Heart left ventricle (tissue), 16 donors: ENCODE results near the gene RPL26. TPM values are rescaled to one million over a fixed set of nuclear protein-coding genes. Genes with fewer than 3 reads are reported as not detected.

Experiments
- ATAC-seq, 4 donors: fragments of 200-7000 bp; cut with Tn5 transposase; one replicate each; pipeline ENCODE4 v1.9.1; 2020 to 2022; ENCODE audit warnings: moderate library complexity in 4 of 4, mild to moderate bottlenecking in 3 of 4, moderate number of reproducible peaks in 1 of 4
- DNase-seq, 5 donors: peaks; one replicate each; pipeline ENCODE4 v3.0.0-alpha.2; 2020
- H3K27ac ChIP-seq, 12 donors: fragments of 200-600 bp; sonication (generic) in 4 of 12; one replicate each; pipeline versions ENCODE4 v1.5.0 to v1.8.0; 2016 to 2022; ENCODE audit warnings: mild to moderate bottlenecking in 2 of 12
- H3K27me3 ChIP-seq, 9 donors: fragments of 200-600 bp; sonication (generic) in 2 of 9; one replicate each; pipeline versions ENCODE4 v1.5.1 to v1.8.0; 2016 to 2022; ENCODE audit warnings: mild to moderate bottlenecking in 3 of 9
- H3K36me3 ChIP-seq, 9 donors: fragments of 200-600 bp; sonication (generic) in 2 of 9; one replicate each; pipeline versions ENCODE4 v1.5.0 to v1.8.0; 2018 to 2022; ENCODE audit warnings: mild to moderate bottlenecking in 2 of 9
- H3K4me1 ChIP-seq, 12 donors: fragments of 200-600 bp; sonication (generic) in 4 of 12; one replicate each; pipeline versions ENCODE4 v1.5.0 to v1.8.0; 2016 to 2022; ENCODE audit warnings: mild to moderate bottlenecking in 3 of 12
- H3K4me3 ChIP-seq, 12 donors: fragments of 200-600 bp; sonication (generic) in 4 of 12; one replicate each; pipeline versions ENCODE4 v1.5.0 to v1.8.0; 2017 to 2022; ENCODE audit warnings: mild to moderate bottlenecking in 9 of 12, moderate library complexity in 4 of 12
- H3K9me3 ChIP-seq, 12 donors: fragments of 200-600 bp; sonication (generic) in 4 of 12; one replicate each; pipeline versions ENCODE4 v1.5.0 to v1.8.0; 2016 to 2022; ENCODE audit warnings: mild to moderate bottlenecking in 1 of 12
- CTCF ChIP-seq, 12 donors: fragments of 200-600 bp; sonication (generic) in 4 of 12; IDR thresholded peaks; one replicate each; pipeline versions ENCODE4 v1.5.0 to v1.8.0; 2018 to 2022; ENCODE audit warnings: antibody characterized with exemption in 12 of 12, mild to moderate bottlenecking in 5 of 12
- POLR2A ChIP-seq, 2 donors: fragments of 450-650 bp; IDR thresholded peaks; one replicate each; pipeline ENCODE4 v1.6.1; 2017; ENCODE audit warnings: antibody characterized with exemption in 2 of 2, mild to moderate bottlenecking in 2 of 2, moderate library complexity in 2 of 2
- WGBS, 4 donors: extraction: QIAGEN DNeasy Blood & Tissue Kit in 2 of 4; methylation state at CpG; one replicate each; pipeline versions ENCODE4 v1.1.5 to v1.1.7; 2013 to 2018; 5-methylcytosine and 5-hydroxymethylcytosine counted together
- intact Hi-C, 10 donors: fragments of 100-400 bp; cut with DNase I; formaldehyde crosslinking; loops; one replicate each; pipeline versions ENCODE4 v1.11.1 to v1.14.2; 2022
- polyA plus RNA-seq, 2 donors: library from polyadenylated mRNA; stranded (reverse); fragments of 200-250 nt; gene quantifications; one replicate each; pipeline ENCODE4 v1.2.3, GENCODE V29; 2013
- total RNA-seq, 9 donors: library from RNA; depleted of rRNA in 2 of 9; stranded (reverse); fragments of >200 nt in 2 of 9; fragmentation: NEBNext Ultra II Directional in 3 of 9; extraction: Animal tissue kit (Norgen Biotek cat#: 25700) in 3 of 9; gene quantifications; one replicate each; pipeline versions ENCODE4 v1.1.0 to v1.2.4, GENCODE V29; 2016 to 2023
- donor health status: ischemic (EF 13 %, LVEDD 7.1; RV severe dilation, severe dysfunction).
- donor health status: healthy with polysubstance abuse.
- donor health status: DM: no; HTN: yes; CAD: no.
- donor health status: DM: no; HTN: no; CAD: no.
- donor health status: ischemic (EF 25% LVEDD 6.9; RV normal size, moderate dysfunction).
- donor health status: ischemic (EF 25% LVEDD 5.7; RV mildly dilated, moderate dysfunction).
- donor health status: healthy.
- donor health status: DM: yes; HTN: yes; CAD: no.
- donor health status: ischemic (EF 35%, LVEDD 5.7; RV mildly dilated, moderate dysfunction).
- donor health status: nonischemic (EF 11% LVEDD 7.7; RV severe dilation, severe dysfunction).
- donor health status: DM: yes; HTN: yes; CAD: no.
- donor health status: PGD.
- donor health status: ischemic (EF 29% LVEDD 5.4; RV normal size, mild dysfunction).
- donor health status: nonischemic (EF 23%, LVEDD 6.1; RV moderate dilation, normal function).

The RPL26 gene
- total and polyA plus RNA-seq, 11 donors = 967 to 4,104 (median 1,265) TPM

- H3K36me3 ChIP-seq = no peaks in the 10 kb centered on the region
- H3K27me3 ChIP-seq = no peaks in the 10 kb centered on the region
- H3K9me3 ChIP-seq = no peaks in the 10 kb centered on the region
- 56 to 70% (median 61%) methylated on average over 14 of the region's 14 CpGs for WGBS, 4 donors
- intact Hi-C loops = loop anchor here in 1 of 10 donors (2.0 kb wide), 1 partner anchor 378 kb away; no protein-coding TSS in a partner anchor
- H3K4me3 ChIP-seq = no peak overlapping the region
- peaks cover 0 to 10% (median 2%) of the 10 kb centered on the region in 12 donors for H3K4me1 ChIP-seq
- no peak overlapping the region for H3K27ac ChIP-seq
- TF ChIP-seq CTCF (IDR thresholded peaks at IDR 0.05) (no peak), POLR2A (IDR thresholded peaks at IDR 0.05) (no peak)
- ATAC-seq (no peak), DNase-seq (no peak)
Measured at GRCh38 chr17:8408371-8408770, 25.4 kb upstream of the RPL26 start.

DNA sequence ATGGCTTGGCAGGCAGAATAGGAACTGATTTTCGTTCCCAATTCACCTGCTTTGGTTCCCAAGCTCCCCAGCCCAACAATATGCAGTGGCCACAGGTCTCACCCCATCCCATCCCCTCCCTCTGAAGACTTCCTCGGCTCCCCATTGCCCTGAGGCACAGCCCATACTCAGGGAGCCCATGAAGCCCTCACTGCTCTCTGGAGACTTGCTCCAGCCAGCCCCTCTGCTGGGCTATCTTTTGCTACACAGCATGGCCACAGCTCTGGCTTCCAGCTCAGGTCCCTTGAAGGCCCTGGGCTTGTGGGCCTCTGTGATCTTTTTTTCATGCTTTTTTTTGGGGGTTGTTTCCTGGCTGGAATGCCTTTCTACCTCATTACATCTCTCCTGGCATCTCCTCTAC lies 23.2 kb upstream of the RPL26 start:
- no peaks in the 10 kb centered on the region for H3K27me3 ChIP-seq
- no peaks in the 10 kb centered on the region for H3K36me3 ChIP-seq
- peaks cover 0 to 10% (median 2%) of the 10 kb centered on the region in 12 donors for H3K4me1 ChIP-seq
- no peak overlapping the region for H3K4me3 ChIP-seq
- intact Hi-C loops = no loop called here
- TF ChIP-seq POLR2A (IDR thresholded peaks at IDR 0.05) (no peak), CTCF (IDR thresholded peaks at IDR 0.05) (no peak)
- 70 to 83% (median 78%) methylated on average over 2 of the region's 2 CpGs for whole genome bisulfite sequencing, 4 donors
- DNase-seq (no peak), ATAC-seq (no peak)
- H3K9me3 ChIP-seq = no peaks in the 10 kb centered on the region
- no peak overlapping the region for H3K27ac ChIP-seq

- H3K36me3 ChIP-seq = no peaks in the 10 kb centered on the region
- H3K27ac ChIP-seq = no peak overlapping the region
- no peak for ATAC-seq
- TF ChIP-seq CTCF (IDR thresholded peaks at IDR 0.05) (no peak), POLR2A (IDR thresholded peaks at IDR 0.05) (no peak)
- no peaks in the 10 kb centered on the region for H3K9me3 ChIP-seq
- 84 to 90% (median 89%) methylated on average over 7 to 11 of the region's 11 CpGs for WGBS, 4 donors
- peaks cover 0 to 7% (median 1%) of the 10 kb centered on the region in 12 donors for H3K4me1 ChIP-seq
- intact Hi-C loops = no loop called here
- DNase-seq = no peak
- no peak overlapping the region for H3K4me3 ChIP-seq
- H3K27me3 ChIP-seq = no peaks in the 10 kb centered on the region
Measured at GRCh38 chr17:8405499-8406016, 22.6 kb upstream of the RPL26 start.

DNA sequence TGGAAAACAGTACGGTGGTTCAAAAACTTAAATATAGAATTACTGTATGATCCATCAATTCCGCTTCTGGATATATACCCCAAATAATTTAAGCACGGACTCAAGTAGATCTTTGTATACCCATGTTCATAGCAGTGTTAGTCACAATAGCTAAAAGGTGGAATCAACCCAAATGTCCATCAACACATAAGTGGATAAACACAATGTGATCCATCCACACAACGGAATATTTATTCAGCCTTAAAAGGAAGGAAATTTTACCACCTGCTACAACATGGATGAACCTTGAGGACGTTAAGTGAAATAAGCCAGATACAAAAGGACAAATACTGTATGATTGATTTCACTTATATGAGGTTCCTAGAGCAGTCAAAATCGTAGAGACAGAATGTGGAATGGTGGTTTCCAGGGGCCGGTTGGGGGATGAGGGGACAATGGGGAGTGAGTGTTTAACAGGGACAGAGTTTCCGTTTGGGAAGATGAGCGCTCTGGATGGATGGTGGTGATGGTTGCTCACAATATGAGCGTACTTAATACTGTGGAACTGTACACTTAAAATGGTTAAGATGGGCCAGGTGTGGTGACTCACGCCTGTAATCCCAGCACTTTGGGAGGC lies 20.0 kb upstream of the RPL26 start:
- no peak for DNase-seq
- 76 to 85% (median 80%) methylated on average over 11 of the region's 11 CpGs for WGBS, 4 donors
- Histone ChIP-seq H3K4me1 (no peaks in the 10 kb centered on the region), H3K4me3 (no peak overlapping the region), H3K27ac (no peak overlapping the region), H3K27me3 (peaks cover 0 to 12% (median 1%) of the 10 kb centered on the region in 9 donors), H3K36me3 (no peaks in the 10 kb centered on the region), H3K9me3 (no peaks in the 10 kb centered on the region)
- ATAC-seq = no peak
- intact Hi-C loops = no loop called here
- TF ChIP-seq POLR2A (IDR thresholded peaks at IDR 0.05) (no peak), CTCF (IDR thresholded peaks at IDR 0.05) (no peak)
